Mucosa of descending colon (tissue), 3 donors: ENCODE results near the gene ALG11. TPM values are rescaled to one million over a fixed set of nuclear protein-coding genes. Genes with fewer than 3 reads are reported as not detected.

Source experiments
- ATAC-seq: fragments of 200-7000 bp; cut with Tn5 transposase; one replicate; pipeline ENCODE4 v1.9.1; 2020; ENCODE audit warnings: mild to moderate bottlenecking, moderate library complexity
- DNase-seq, 3 donors: peaks; one replicate each; pipeline ENCODE4 v3.0.0-alpha.2; 2020
- H3K36me3 ChIP-seq: fragments of 200-600 bp; one replicate; pipeline ENCODE4 v1.8.0; 2021; ENCODE audit warnings: low read depth, mild to moderate bottlenecking
- H3K4me1 ChIP-seq: fragments of 200-600 bp; one replicate; pipeline ENCODE4 v1.8.0; 2021; ENCODE audit warnings: low read depth, mild to moderate bottlenecking
- H3K4me3 ChIP-seq: fragments of 200-600 bp; one replicate; pipeline ENCODE4 v1.8.0; 2021; ENCODE audit warnings: mild to moderate bottlenecking
- H3K9me3 ChIP-seq: fragments of 200-600 bp; one replicate; pipeline ENCODE4 v1.8.0; 2021; ENCODE audit warnings: mild to moderate bottlenecking
- intact Hi-C, 2 donors: fragments of 100-400 bp; cut with DNase I in 1 of 2; cut with micrococcal nuclease in 1 of 2; formaldehyde crosslinking; loops; one replicate each; pipeline versions ENCODE4 v1.11.0 to v1.11.1; 2022; cut with DNase I, micrococcal nuclease
- total RNA-seq, 3 donors: library from RNA; stranded (reverse); fragmentation: NEBNext Ultra II Directional in 2 of 3; extraction: Animal tissue kit (Norgen Biotek cat#: 25700) in 2 of 3; gene quantifications; one replicate each; pipeline versions ENCODE4 v1.2.1 to v1.2.4, GENCODE V29; 2021 to 2023
- TF ChIP-seq, protein P1 (sequence below): fragments of 200-600 bp; IDR thresholded peaks from one replicate; pipeline ENCODE4 v1.8.0; 2022; ENCODE audit warnings: antibody characterized with exemption, mild to moderate bottlenecking
- donor health status: DM: no; HTN: no; CAD: no; lungs with moderate emphysema.
- donor health status: DM: no; HTN: no; CAD: no.
- donor health status: DM: no; HTN: yes; CAD: no.

ALG11 gene
- total RNA-seq, 3 donors from 2014 or later: 34.3 to 43.3 (median 38.6) TPM

DNA sequence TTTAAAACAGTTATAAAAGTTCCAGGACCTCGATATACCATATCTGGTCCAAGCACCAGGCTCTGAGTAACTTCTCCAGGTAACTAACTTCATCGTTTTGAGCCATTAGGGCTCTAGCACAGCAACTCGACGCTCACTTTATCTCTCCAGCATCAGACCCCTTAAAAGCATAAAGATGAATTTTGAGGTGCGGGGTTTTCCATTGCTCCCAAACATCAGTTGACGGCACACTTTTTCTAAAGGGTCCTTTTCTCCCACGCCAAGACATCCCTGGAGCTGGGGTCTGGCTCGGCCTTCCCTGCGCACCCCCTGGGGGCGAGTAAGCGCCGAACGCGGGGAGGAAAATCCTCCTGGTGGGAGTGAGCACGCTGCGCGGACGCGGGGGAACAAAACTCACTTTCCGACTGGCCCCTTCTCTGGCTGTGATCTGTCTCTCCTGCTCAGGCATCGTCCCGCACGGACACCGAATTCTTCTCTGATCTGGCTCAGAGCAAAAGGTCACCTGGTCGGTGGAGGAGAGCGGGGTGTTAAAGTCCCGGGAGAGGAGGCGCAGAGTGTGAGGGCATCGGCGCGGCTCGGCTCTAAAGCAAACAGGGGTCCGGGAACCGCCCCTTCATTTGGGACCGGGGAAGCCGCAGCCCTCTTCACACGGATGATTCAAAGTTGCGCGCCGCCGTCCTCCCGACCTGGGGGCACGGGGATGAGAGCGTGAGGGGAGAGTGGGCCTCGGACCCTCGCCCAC, 1.1 kb upstream of the ALG11 start, which contains the start of gene ATP7B:
TSS of gene ATP7B (minus strand) at position 561 of the 742 bp plus-strand sequence. CDS start at position 448, 113 bp downstream.
- no peaks in the 10 kb centered on the region for H3K36me3 ChIP-seq
- H3K4me3 ChIP-seq: peak within 1 kb of the TSS; percentile 77
- ATAC-seq: peak; percentile 40
- peak in 1 of 3 donors; percentile 53 for DNase-seq
- no peaks in the 10 kb centered on the region for H3K9me3 ChIP-seq
- peaks cover 14% of the 10 kb centered on the region for H3K4me1 ChIP-seq
- TF ChIP-seq, protein P1, sequence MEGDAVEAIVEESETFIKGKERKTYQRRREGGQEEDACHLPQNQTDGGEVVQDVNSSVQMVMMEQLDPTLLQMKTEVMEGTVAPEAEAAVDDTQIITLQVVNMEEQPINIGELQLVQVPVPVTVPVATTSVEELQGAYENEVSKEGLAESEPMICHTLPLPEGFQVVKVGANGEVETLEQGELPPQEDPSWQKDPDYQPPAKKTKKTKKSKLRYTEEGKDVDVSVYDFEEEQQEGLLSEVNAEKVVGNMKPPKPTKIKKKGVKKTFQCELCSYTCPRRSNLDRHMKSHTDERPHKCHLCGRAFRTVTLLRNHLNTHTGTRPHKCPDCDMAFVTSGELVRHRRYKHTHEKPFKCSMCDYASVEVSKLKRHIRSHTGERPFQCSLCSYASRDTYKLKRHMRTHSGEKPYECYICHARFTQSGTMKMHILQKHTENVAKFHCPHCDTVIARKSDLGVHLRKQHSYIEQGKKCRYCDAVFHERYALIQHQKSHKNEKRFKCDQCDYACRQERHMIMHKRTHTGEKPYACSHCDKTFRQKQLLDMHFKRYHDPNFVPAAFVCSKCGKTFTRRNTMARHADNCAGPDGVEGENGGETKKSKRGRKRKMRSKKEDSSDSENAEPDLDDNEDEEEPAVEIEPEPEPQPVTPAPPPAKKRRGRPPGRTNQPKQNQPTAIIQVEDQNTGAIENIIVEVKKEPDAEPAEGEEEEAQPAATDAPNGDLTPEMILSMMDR: no peak
- intact Hi-C loops: no loop called here

DNA sequence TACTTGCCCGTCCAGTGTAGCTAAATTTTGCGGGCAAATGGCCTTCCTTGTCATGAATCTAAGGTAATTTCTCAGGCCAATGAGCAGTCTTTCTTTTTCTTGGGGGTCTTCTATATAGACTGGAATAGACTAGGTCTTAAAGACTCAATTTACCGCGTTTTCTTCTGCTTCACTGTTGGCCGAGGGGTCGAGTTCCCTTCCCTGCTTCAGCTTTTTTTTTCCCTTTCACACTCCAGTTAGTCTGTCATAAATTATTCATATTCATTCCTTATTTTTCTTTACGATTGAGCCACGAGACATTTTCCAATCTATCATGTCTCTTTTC, 276 bp downstream of the ALG11 start:
- no peak for ATAC-seq

DNA sequence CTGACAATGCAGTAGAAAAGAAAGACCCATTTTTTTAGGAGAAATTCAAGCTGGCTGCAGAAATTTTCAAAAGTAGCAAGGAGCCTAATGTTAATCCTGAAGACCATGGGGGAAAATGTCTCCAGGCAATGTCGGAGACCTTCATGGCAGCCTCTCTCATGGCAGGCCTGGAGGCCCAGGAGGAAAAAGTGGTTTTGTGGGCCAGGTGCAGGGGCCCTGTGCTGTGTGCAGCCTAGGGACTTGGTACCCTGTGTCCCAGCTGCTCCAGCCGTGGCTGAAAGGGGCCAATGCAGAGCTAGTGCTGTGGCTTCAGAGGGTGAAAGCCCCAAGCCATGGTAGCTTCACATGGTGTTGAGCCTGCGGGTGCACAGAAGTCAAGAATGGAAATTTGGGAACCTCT, 4.1 kb downstream of the ALG11 start:
- TF ChIP-seq, protein P1: no peak
- Histone ChIP-seq H3K36me3 (no peaks in the 10 kb centered on the region), H3K9me3 (no peaks in the 10 kb centered on the region), H3K4me1 (peaks cover 7% of the 10 kb centered on the region), H3K4me3 (no peak overlapping the region)
- intact Hi-C loops: no loop called here
- ATAC-seq: no peak
- DNase-seq: no peak

More for the DNA sequence above, 276 bp downstream of the ALG11 start:
- Histone ChIP-seq H3K36me3 (no peaks in the 10 kb centered on the region), H3K9me3 (no peaks in the 10 kb centered on the region), H3K4me3 (peak overlapping the region; percentile 77), H3K4me1 (peaks cover 14% of the 10 kb centered on the region)
- no peak for DNase-seq
- TF ChIP-seq, protein P1: no peak
- intact Hi-C loops: no loop called here

DNA sequence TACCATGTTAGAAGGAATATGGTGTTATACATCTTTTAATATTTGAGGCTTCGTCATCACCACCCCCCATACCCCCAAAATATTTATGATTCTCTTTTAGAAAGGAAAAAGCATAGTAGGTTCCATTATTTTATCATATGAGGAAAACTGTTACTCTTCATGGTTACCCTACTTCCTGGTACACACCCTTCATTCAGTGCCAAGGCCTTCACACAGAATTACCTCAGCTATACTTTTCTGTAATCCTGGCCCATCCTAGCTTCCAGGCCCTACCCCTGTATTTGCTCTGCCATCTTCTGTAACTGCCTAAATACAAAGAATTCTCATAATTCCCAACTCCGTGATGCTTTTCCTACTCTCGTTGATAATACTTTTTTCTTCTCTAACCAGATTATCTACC, 8.0 kb downstream of the ALG11 start:
- Histone ChIP-seq H3K9me3 (no peaks in the 10 kb centered on the region), H3K36me3 (no peaks in the 10 kb centered on the region), H3K4me3 (no peak overlapping the region), H3K4me1 (no peaks in the 10 kb centered on the region)
- DNase-seq (no peak), ATAC-seq (peak; percentile 61)
- TF ChIP-seq, protein P1: no peak
- intact Hi-C loops: no loop called here

DNA sequence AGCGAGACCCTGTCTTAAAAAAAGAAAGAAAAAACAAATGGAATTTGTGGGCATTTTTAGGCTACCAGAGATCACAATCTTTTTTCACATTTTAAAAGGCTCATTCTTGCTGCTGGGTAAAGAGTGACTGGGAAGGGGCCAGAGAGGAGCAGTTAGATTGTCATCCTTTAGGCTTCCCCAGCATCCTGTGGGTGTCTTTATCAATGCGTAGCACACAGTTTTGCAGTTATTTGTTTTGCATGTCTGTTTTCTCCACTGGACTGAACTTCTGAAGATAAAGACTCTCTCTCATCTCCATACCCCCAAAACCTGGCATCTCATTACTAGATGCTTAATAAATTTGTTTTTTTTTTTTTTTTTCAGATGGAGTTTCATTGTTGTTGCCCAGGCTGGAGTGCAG, 10.2 kb downstream of the ALG11 start:
- Histone ChIP-seq H3K9me3 (no peaks in the 10 kb centered on the region), H3K36me3 (no peaks in the 10 kb centered on the region), H3K4me3 (no peak overlapping the region), H3K4me1 (no peaks in the 10 kb centered on the region)
- DNase-seq: no peak
- no peak for ATAC-seq
- TF ChIP-seq, protein P1: no peak
- intact Hi-C loops: no loop called here
